Fibroblast of the aortic adventitia (primary cell): ENCODE measurements around the gene FAM89A. TPM values are rescaled to one million over a fixed set of nuclear protein-coding genes. Genes with fewer than 3 reads are reported as not detected.
"Not testable (repeated sequence)": the region's sequence is repeated elsewhere in the genome, so short reads cannot be mapped to it uniquely, and the experiment has no call there.

Source experiments
- DNase-seq: peaks from one replicate; pipeline ENCODE4 v3.0.0-alpha.2; 2010; ENCODE audit warnings: low read depth
- H3K4me3 ChIP-seq: 2 replicates; pipeline ENCODE4 v1.5.1; 2011; ENCODE audit warnings: low read depth, mild to moderate bottlenecking, control low read depth, low read length, moderate library complexity
- total RNA-seq: library from RNA; depleted of rRNA; stranded (reverse); fragments of >200 nt; gene quantifications from 2 replicates; pipeline ENCODE4 v1.2.3, GENCODE V29; 2012; ENCODE audit warnings: low replicate concordance
- TF ChIP-seq, protein P1 (sequence below): IDR thresholded peaks from 2 replicates; pipeline ENCODE4 v1.5.1; 2011; ENCODE audit warnings: mild to moderate bottlenecking, low read length, control low read depth, inconsistent platforms; ENCODE audit not compliant: insufficient read depth

Gene FAM89A
- total RNA-seq, 1 donor, result 2.0 TPM

DNA sequence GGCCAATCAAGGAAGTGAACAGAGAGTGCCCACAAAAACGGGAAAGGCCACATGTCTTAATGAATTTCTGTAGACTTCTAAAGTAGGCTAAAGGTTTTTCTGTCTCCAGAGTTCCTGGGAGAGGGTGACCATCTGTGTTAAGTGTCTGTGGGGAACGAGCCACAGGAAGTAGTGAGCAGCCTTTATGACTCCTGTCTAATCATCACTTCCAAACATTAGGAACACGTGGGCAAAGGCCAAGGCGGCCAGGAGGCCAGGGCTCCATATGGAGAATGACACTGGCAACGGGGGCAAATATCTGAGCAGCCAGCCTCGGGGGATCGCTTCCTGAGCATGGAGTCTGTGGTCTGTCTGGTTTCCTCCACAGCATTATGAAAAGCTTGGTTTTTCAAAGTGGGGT is 7.1 kb downstream of the FAM89A start:
- H3K4me3 ChIP-seq, result no peak overlapping the region
- TF ChIP-seq, protein P1, sequence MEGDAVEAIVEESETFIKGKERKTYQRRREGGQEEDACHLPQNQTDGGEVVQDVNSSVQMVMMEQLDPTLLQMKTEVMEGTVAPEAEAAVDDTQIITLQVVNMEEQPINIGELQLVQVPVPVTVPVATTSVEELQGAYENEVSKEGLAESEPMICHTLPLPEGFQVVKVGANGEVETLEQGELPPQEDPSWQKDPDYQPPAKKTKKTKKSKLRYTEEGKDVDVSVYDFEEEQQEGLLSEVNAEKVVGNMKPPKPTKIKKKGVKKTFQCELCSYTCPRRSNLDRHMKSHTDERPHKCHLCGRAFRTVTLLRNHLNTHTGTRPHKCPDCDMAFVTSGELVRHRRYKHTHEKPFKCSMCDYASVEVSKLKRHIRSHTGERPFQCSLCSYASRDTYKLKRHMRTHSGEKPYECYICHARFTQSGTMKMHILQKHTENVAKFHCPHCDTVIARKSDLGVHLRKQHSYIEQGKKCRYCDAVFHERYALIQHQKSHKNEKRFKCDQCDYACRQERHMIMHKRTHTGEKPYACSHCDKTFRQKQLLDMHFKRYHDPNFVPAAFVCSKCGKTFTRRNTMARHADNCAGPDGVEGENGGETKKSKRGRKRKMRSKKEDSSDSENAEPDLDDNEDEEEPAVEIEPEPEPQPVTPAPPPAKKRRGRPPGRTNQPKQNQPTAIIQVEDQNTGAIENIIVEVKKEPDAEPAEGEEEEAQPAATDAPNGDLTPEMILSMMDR, result no peak
- DNase-seq, result no peak

DNA sequence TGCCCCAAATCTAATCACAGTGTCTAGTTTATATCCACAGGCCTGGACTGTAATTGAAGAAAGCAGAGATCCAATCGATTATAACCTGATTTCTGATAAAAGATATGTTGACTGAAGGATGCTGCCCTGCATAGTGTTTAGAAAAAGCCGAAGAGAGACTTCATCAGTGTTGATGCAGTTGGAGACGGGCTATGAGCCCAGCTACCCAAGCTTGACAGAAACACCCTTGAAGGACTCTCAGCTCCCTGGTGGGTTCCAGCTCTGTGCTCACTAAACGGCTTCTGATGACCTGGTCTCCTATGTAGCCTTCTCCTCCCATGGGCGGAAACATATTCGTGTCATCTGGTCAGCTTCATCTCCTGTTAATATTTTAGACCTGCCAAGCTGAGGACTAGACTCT is 10.2 kb downstream of the FAM89A start:
- no peak for DNase-seq
- TF ChIP-seq, protein P1, result no peak
- no peak overlapping the region for H3K4me3 ChIP-seq

DNA sequence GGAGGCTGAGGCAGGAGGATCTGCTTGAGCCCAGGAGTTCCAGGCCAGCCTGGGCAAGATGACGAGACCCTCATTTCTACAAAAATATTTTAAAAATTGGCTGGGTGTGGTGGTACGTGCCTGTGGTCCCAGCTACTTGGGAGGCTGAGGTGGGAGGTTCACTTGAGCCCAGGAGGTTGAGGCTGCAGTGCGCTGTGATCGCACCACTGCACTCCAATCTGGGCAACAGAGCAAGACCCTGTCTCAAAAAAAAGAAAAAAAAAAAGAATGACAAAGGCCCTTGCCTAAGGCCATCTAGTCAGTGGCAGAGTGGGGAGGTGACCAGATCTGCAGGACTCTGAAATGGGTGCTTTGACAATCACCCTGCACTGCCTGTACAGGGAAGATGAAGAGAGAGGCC is 10.8 kb downstream of the FAM89A start:
- not testable (repeated sequence) for DNase-seq

DNA sequence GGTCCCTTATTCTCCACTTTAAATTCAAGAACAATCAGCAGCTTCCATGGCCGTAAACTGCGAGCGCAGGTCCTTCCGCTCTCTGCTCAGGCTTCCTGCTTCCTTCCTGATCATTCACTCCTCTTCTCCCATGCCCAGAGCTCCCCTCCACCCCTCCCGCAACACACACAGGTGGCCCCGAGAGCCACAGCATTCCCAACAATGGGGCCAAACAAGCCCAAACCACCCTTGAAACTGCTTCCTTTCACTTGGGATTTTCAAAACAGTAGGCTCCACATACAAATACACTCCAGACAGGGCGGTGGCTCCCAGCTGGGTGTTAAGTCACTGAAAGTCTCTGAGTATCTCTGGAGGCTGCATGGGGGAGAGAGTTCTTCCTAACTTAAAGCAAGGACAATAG is 11.4 kb downstream of the FAM89A start:
- no peak for DNase-seq
- TF ChIP-seq, protein P1, result no peak
- no peak overlapping the region for H3K4me3 ChIP-seq

More for the DNA sequence above, 10.8 kb downstream of the FAM89A start:
- not testable (repeated sequence) for H3K4me3 ChIP-seq

DNA sequence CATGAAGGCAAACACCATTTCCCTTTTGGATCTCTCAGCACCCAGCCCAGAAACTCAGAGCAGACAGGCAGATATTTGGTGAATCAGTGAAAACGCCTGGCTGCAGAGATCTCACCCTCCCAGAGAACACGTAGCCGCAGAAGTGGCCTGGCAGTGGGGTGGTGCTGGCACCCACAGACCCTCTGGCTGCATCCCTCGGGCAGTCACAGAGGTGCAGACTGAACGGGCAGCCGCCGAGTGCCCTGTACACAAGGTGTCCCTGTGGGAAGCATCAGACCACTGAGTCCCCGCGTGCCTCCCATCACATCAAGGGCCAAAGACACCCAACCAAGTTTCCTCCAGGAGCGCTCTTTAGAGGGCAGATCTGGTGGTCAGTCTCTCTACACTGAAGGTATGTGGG is 12.1 kb downstream of the FAM89A start:
- TF ChIP-seq, protein P1, result no peak
- no peak for DNase-seq
- H3K4me3 ChIP-seq, result no peak overlapping the region

DNA sequence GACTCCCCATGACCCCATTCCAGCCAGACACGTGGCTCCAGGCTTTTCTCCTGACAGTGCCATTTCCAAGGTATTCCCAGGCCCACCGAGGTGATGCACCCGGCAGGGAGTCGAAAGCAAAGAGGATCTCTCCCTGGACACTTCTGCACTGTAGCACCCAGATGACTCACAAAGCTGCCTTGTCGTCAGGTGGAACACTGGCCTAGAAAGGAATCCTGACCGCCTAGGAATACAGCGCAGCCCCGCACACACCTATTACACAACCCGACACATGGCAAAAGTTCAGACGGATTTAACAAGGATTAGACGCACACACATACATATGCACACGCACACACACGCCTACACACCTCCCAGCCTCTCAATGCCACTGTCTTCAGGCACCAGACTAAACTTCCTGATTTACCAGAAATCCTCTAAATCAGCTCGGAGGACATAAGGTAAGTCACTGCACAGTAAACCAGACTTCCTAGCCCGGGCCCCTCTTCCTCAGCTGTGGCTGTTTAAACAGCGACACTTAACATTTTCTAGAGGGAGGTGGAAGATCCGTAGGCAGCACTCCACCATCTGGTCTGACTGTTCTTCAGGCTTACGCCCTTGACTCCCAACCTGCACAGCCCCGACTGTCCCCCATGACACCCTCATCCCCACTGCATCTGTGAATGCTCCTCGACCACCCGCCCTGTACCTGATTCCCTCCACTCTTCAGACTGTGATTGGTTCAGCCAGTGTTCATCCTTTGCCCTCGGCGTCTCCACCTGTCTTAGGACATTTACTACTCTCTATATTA is 12.7 kb downstream of the FAM89A start:
- DNase-seq, result no peak
- H3K4me3 ChIP-seq, result no peak overlapping the region
- TF ChIP-seq, protein P1, result no peak

DNA sequence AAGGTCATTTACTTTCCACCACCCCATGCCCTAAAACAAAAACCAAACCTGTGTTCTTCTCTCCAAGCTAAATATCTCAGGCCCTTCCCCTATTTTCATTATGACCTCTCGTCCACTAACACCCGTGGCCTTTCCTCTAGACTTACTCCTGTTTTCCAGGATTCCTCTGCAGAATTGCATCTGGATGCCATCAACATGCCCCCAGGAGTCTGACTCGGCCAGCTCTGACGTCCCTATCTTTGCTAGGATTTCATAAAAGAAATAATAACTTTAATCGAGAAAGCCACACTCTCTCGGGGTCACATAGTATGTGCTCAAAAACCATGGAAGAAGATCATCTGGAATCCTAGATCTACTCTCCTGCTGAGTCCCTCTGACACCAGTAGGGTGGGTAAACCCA is 13.5 kb downstream of the FAM89A start:
- no peak for DNase-seq
- TF ChIP-seq, protein P1, result no peak
- H3K4me3 ChIP-seq, result no peak overlapping the region
